ENCODE data around the gene EIF4E2. TPM values are rescaled to one million over a fixed set of nuclear protein-coding genes. Genes with fewer than 3 reads are reported as not detected.

Gene EIF4E2
- total RNA-seq, 2 donors from 2014 or later, result 39.2 to 40.6 TPM

GRCh38 chr2:232584238-232584637 lies 33.7 kb downstream of the EIF4E2 start:
- no peaks in the 10 kb centered on the region for H3K27me3 ChIP-seq (replicated peaks; ENCODE audit: insufficient read depth)
- WGBS, result 90% methylated on average over 6 of the region's 6 CpGs
- H3K4me1 ChIP-seq (replicated peaks), result no peaks in the 10 kb centered on the region
- no peaks in the 10 kb centered on the region for H3K36me3 ChIP-seq
- no peak for DNase-seq (ENCODE audit: low spot score)
- intact Hi-C loops (cut with DNase I), result no loop called here
- H3K9me3 ChIP-seq, result no peaks in the 10 kb centered on the region
- no peak overlapping the region for H3K27ac ChIP-seq
- no peak for TF ChIP-seq POLR2A (IDR thresholded peaks at IDR 0.05)
- TF ChIP-seq CTCF (IDR thresholded peaks at IDR 0.05), result no peak
- TF ChIP-seq POLR2AphosphoS5 (IDR thresholded peaks at IDR 0.05), result no peak
- no peak overlapping the region for H3K4me3 ChIP-seq

- Histone ChIP-seq H3K27me3 (replicated peaks; ENCODE audit: insufficient read depth) (no peaks in the 10 kb centered on the region), H3K27ac (no peak overlapping the region), H3K4me1 (replicated peaks) (no peaks in the 10 kb centered on the region), H3K9me3 (no peaks in the 10 kb centered on the region), H3K36me3 (no peaks in the 10 kb centered on the region), H3K4me3 (no peak overlapping the region)
- WGBS, result 85% methylated on average over 5 of the region's 5 CpGs
- DNase-seq (ENCODE audit: low spot score), result no peak
- intact Hi-C loops (cut with DNase I), result loop anchor here (5.0 kb wide), 1 partner anchor 35 kb away; the partner anchor contains the start of genes EIF4E2 and TIGD1
- TF ChIP-seq CTCF (IDR thresholded peaks at IDR 0.05), result no peak
- no peak for TF ChIP-seq POLR2AphosphoS5 (IDR thresholded peaks at IDR 0.05)
- TF ChIP-seq POLR2A (IDR thresholded peaks at IDR 0.05), result no peak
Observed at GRCh38 chr2:232586943-232587505, 36.5 kb downstream of the EIF4E2 start.

- Histone ChIP-seq H3K4me1 (replicated peaks) (no peaks in the 10 kb centered on the region), H3K4me3 (no peak overlapping the region), H3K36me3 (no peaks in the 10 kb centered on the region), H3K9me3 (no peaks in the 10 kb centered on the region), H3K27ac (peak overlapping the region in 1 of 2 donors; percentile 43), H3K27me3 (replicated peaks; ENCODE audit: insufficient read depth) (no peaks in the 10 kb centered on the region)
- intact Hi-C loops (cut with DNase I), result loop anchor here (5.0 kb wide), 1 partner anchor 35 kb away; the partner anchor contains the start of genes EIF4E2 and TIGD1
- WGBS, result 86% methylated on average over 7 of the region's 7 CpGs
- DNase-seq (ENCODE audit: low spot score), result no peak
- no peak for TF ChIP-seq POLR2A (IDR thresholded peaks at IDR 0.05)
- TF ChIP-seq POLR2AphosphoS5 (IDR thresholded peaks at IDR 0.05), result no peak
- no peak for TF ChIP-seq CTCF (IDR thresholded peaks at IDR 0.05)
Observed at GRCh38 chr2:232587512-232587911, 37.0 kb downstream of the EIF4E2 start.

DNA sequence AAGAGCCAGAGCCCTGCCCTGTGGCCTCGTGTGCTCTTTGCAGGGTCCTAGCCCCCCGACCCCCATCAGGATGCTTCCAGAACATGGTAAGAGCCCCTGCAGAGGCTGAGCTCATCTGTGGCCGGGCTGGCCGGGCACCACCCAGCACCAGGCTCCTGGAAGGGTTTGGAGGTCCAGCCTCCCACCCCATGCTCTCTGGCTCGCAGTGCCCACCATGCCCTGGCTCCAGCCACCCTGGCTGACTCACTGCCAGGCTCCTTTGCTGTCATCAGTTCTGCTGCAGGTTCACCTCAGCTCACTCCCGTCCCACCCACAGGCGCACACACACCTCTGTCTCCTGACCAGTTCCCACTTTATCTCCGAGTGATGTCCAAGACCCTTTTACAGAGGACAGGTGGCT lies 37.5 kb downstream of the EIF4E2 start:
- Histone ChIP-seq H3K4me1 (replicated peaks) (no peaks in the 10 kb centered on the region), H3K27me3 (replicated peaks; ENCODE audit: insufficient read depth) (no peaks in the 10 kb centered on the region), H3K36me3 (no peaks in the 10 kb centered on the region), H3K4me3 (no peak overlapping the region), H3K27ac (peak overlapping the region; percentile 43 to 57), H3K9me3 (no peaks in the 10 kb centered on the region)
- TF ChIP-seq POLR2AphosphoS5 (IDR thresholded peaks at IDR 0.05) (no peak), CTCF (IDR thresholded peaks at IDR 0.05) (no peak), POLR2A (IDR thresholded peaks at IDR 0.05) (no peak)
- intact Hi-C loops (cut with DNase I), result loop anchor here (5.0 kb wide), 1 partner anchor 36 kb away; the partner anchor contains the start of genes EIF4E2 and TIGD1
- DNase-seq (ENCODE audit: low spot score), result no peak
- WGBS, result 94% methylated on average over 7 of the region's 8 CpGs

Measured in prostate gland (tissue), 2 donors.